Hindlimb muscle (tissue), 1 donor: ENCODE results near the gene DMC1. TPM values are rescaled to one million over a fixed set of nuclear protein-coding genes. Genes with fewer than 3 reads are reported as not detected.
"Not testable (repeated sequence)": the region's sequence is repeated elsewhere in the genome, so short reads cannot be mapped to it uniquely, and the experiment has no call there.

Experiments
- DNase-seq: peaks from one replicate; pipeline ENCODE4 v3.0.0-alpha.2; 2013
- polyA plus RNA-seq: library from polyadenylated mRNA; unstranded; fragments of 120-200 nt; gene quantifications from one replicate; pipeline ENCODE4 v1.2.1, GENCODE V29; 2013; ENCODE audit not compliant: insufficient read length

The DMC1 gene
- polyA plus RNA-seq, 1 donor = 8.0 TPM

GRCh38 chr22:38497869-38498268 is 72.1 kb downstream of the DMC1 start:
- no peak for DNase-seq

- DNase-seq = no peak
These were observed 75.0 kb downstream of the DMC1 start for GRCh38 chr22:38494939-38495338.

- DNase-seq = no peak
These were observed 75.5 kb downstream of the DMC1 start for GRCh38 chr22:38494498-38494897.

GRCh38 chr22:38491707-38492348 is 78.2 kb downstream of the DMC1 start:
- no peak for DNase-seq

GRCh38 chr22:38490915-38491314 is 79.1 kb downstream of the DMC1 start:
- DNase-seq = peak; percentile 39

GRCh38 chr22:38490475-38490874 is 79.5 kb downstream of the DMC1 start:
- DNase-seq = no peak

- no peak for DNase-seq
These were observed 80.3 kb downstream of the DMC1 start for GRCh38 chr22:38489561-38490145.

- no peak for DNase-seq
These were observed 80.8 kb downstream of the DMC1 start for GRCh38 chr22:38489142-38489541.

- no peak for DNase-seq
These were observed 82.0 kb downstream of the DMC1 start for GRCh38 chr22:38487946-38488345.

GRCh38 chr22:38485783-38486182 is 84.2 kb downstream of the DMC1 start:
- no peak for DNase-seq

- no peak for DNase-seq
These were observed 85.7 kb downstream of the DMC1 start for GRCh38 chr22:38484244-38484643.

- DNase-seq = no peak
These were observed 87.2 kb downstream of the DMC1 start for GRCh38 chr22:38482662-38483308.

- no peak for DNase-seq
These were observed 88.1 kb downstream of the DMC1 start for GRCh38 chr22:38481871-38482332.

- DNase-seq = no peak
These were observed 88.7 kb downstream of the DMC1 start for GRCh38 chr22:38481162-38481870.

GRCh38 chr22:38479096-38479837 is 90.7 kb downstream of the DMC1 start:
- DNase-seq = no peak

GRCh38 chr22:38477585-38477984 is 92.4 kb downstream of the DMC1 start:
- no peak for DNase-seq

GRCh38 chr22:38474003-38474607 is 95.9 kb downstream of the DMC1 start:
- DNase-seq = no peak

- no peak for DNase-seq
These were observed 98.7 kb downstream of the DMC1 start for GRCh38 chr22:38471237-38471636.

- DNase-seq = not testable (repeated sequence)
These were observed 99.8 kb downstream of the DMC1 start for GRCh38 chr22:38470179-38470578.

- DNase-seq = no peak
These were observed 100.6 kb downstream of the DMC1 start for GRCh38 chr22:38469306-38469781.
